Kidney (tissue), 14 donors: ENCODE results near the gene PTCD3. TPM values are rescaled to one million over a fixed set of nuclear protein-coding genes. Genes with fewer than 3 reads are reported as not detected.
A peak's percentile ranks its signal among the peaks of the same experiment; 100 is the strongest.

Experiments used
- DNase-seq, 5 donors: peaks; one replicate each; pipeline ENCODE4 v3.0.0-alpha.2; 2013 to 2020
- FAIRE-seq: peaks from 2 replicates; lab custom pipeline; 2012; peaks lifted over from hg19 to GRCh38; lab: Jason Lieb, UNC
- H3K27ac ChIP-seq, 2 donors: one replicate each; pipeline ENCODE4 v1.7.0; 2013; ENCODE audit warnings: low read depth in 2 of 2, low read length in 2 of 2, inconsistent platforms in 1 of 2
- H3K27me3 ChIP-seq: one replicate; pipeline ENCODE4 v1.7.1; 2013; ENCODE audit warnings: low read length, inconsistent platforms; ENCODE audit not compliant: control insufficient read depth, insufficient read depth
- H3K36me3 ChIP-seq, 3 donors: one replicate each; pipeline versions ENCODE4 v1.7.0 to v1.7.1; 2013; ENCODE audit warnings: low read length in 3 of 3, control low read depth in 1 of 3, inconsistent platforms in 1 of 3; ENCODE audit not compliant: insufficient read depth in 3 of 3, control insufficient read depth in 2 of 3
- H3K4me1 ChIP-seq, 3 donors: one replicate each; pipeline versions ENCODE4 v1.7.0 to v1.7.1; 2013; ENCODE audit warnings: low read length in 3 of 3, inconsistent platforms in 1 of 3, low read depth in 1 of 3; ENCODE audit not compliant: control insufficient read depth in 2 of 3, insufficient read depth in 2 of 3
- H3K4me3 ChIP-seq, 3 donors: one replicate each; pipeline versions ENCODE4 v1.7.0 to v1.8.1; 2013; ENCODE audit warnings: low read length in 3 of 3, control low read depth in 1 of 3, inconsistent platforms in 1 of 3
- H3K9ac ChIP-seq, 3 donors: one replicate each; pipeline versions ENCODE4 v1.7.0 to v1.7.1; 2013; ENCODE audit warnings: low read length in 3 of 3, control low read depth in 1 of 3, inconsistent platforms in 1 of 3
- H3K9me3 ChIP-seq, 3 donors: one replicate each; pipeline versions ENCODE4 v1.7.0 to v1.7.1; 2013; ENCODE audit warnings: low read length in 3 of 3, control low read depth in 1 of 3, inconsistent platforms in 1 of 3; ENCODE audit not compliant: control insufficient read depth in 2 of 3, insufficient read depth in 1 of 3
- intact Hi-C: fragments of 100-400 bp; cut with DNase I; formaldehyde crosslinking; loops from one replicate; pipeline ENCODE4 v1.11.1; 2022
- polyA plus RNA-seq: library from polyadenylated mRNA; stranded (reverse); fragments of 350-450 nt; fragmentation: Illumina TruSeq; extraction: RNeasy Lipid Tissue Mini Kit (QIAGEN cat#74804); gene quantifications from one replicate; pipeline ENCODE4 v1.2.3, GENCODE V29; 2014; ENCODE audit warnings: low read depth, low replicate concordance; ENCODE audit not compliant: insufficient read depth
- total RNA-seq: library from RNA; stranded (reverse); fragmentation: NEBNext Ultra II Directional; extraction: Animal tissue kit (Norgen Biotek cat#: 25700); gene quantifications from one replicate; pipeline ENCODE4 v1.2.1, GENCODE V29; 2021
- TF ChIP-seq, protein P1 (sequence below): IDR thresholded peaks from 3 replicates; pipeline ENCODE4 v1.5.1; 2012; ENCODE audit warnings: mild to moderate bottlenecking, moderate library complexity, borderline replicate concordance; ENCODE audit not compliant: insufficient read depth; ENCODE audit errors: extremely low read depth
- donor health status: control.
- donor health status: control.
- donor health status: control.
- donor health status: control.
- donor health status: control.
- donor health status: DM: yes; HTN: yes; CAD: no.
- donor health status: Normal renal cell carcinoma (clear cell type).

PTCD3 gene
- total and polyA plus RNA-seq, 2 donors from 2014 or later = 34.1 to 78.9 TPM

DNA sequence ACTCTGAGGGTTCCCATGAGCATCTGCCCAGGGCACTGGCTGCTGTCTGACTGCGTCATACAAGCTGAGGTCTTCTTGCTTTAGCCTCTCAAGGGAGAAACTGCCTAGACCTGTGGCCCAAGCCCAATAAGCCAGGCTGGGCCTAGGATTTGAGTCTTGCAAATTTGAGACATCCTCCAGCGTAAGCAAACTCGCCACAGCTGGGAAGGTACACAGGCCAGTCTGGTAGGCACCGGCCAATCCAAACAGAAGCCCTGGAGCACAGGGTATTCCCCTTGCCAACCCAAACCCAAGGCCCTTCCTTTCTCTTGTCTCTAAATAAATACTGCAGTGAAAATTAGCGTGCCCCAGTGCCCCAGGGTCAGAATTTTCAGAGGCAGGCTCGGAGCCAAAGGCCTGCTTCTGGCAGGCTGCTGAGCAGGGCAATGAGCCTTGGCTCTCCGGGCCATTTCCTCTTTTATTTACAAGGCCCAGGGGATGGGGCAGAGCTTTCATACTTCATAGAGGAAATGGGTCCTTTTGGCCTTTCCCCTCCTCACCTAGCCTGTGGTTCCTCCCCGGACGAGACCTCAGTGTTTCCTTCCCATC lies 33.7 kb upstream of the PTCD3 start:
- TF ChIP-seq, protein P1, sequence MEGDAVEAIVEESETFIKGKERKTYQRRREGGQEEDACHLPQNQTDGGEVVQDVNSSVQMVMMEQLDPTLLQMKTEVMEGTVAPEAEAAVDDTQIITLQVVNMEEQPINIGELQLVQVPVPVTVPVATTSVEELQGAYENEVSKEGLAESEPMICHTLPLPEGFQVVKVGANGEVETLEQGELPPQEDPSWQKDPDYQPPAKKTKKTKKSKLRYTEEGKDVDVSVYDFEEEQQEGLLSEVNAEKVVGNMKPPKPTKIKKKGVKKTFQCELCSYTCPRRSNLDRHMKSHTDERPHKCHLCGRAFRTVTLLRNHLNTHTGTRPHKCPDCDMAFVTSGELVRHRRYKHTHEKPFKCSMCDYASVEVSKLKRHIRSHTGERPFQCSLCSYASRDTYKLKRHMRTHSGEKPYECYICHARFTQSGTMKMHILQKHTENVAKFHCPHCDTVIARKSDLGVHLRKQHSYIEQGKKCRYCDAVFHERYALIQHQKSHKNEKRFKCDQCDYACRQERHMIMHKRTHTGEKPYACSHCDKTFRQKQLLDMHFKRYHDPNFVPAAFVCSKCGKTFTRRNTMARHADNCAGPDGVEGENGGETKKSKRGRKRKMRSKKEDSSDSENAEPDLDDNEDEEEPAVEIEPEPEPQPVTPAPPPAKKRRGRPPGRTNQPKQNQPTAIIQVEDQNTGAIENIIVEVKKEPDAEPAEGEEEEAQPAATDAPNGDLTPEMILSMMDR = no peak
- peak overlapping the region in 1 of 3 donors; percentile 31 for H3K9ac ChIP-seq

DNA sequence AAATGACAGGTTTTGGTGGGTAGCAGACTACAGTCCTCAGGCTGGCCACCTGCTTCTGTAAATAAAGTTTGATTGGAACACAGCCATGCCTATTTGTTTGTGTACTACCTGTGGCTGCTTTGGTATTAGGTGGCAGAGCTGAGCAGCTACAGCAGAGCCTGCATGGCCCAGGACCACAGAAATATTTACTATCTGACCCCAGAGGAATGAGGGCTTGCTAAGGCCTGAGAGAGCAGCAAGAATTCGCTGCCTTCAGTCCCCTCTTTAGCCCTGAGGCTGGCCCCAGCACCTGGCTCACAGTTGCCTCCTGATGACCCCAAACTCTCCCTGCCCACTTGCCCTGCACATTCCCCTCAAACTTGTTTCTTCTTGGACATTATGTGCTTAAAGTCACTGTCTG lies 32.8 kb upstream of the PTCD3 start:
- H3K27ac ChIP-seq = peak overlapping the region in 1 of 2 donors; percentile 40
- TF ChIP-seq, protein P1 = no peak
- H3K27me3 ChIP-seq = no peaks in the 10 kb centered on the region
- no peak overlapping the region for H3K4me3 ChIP-seq
- FAIRE-seq (no peak), DNase-seq (no peak)
- peaks cover 10 to 41% (median 21%) of the 10 kb centered on the region in 3 donors for H3K36me3 ChIP-seq
- intact Hi-C loops = no loop called here
- no peak overlapping the region for H3K9ac ChIP-seq
- no peaks in the 10 kb centered on the region for H3K9me3 ChIP-seq
- H3K4me1 ChIP-seq = peaks cover 0 to 17% (median 13%) of the 10 kb centered on the region in 3 donors

More for the DNA sequence above, 33.7 kb upstream of the PTCD3 start:
- peak overlapping the region; percentile 60 to 76 for H3K27ac ChIP-seq
- H3K9me3 ChIP-seq = no peaks in the 10 kb centered on the region
- peaks cover 8 to 36% (median 19%) of the 10 kb centered on the region in 3 donors for H3K36me3 ChIP-seq
- FAIRE-seq (no peak), DNase-seq (peak in 3 of 5 donors; percentile 24 to 90 (median 46))
- intact Hi-C loops = no loop called here
- H3K4me3 ChIP-seq = no peak overlapping the region
- peaks cover 0 to 17% (median 13%) of the 10 kb centered on the region in 3 donors for H3K4me1 ChIP-seq
- no peaks in the 10 kb centered on the region for H3K27me3 ChIP-seq

DNA sequence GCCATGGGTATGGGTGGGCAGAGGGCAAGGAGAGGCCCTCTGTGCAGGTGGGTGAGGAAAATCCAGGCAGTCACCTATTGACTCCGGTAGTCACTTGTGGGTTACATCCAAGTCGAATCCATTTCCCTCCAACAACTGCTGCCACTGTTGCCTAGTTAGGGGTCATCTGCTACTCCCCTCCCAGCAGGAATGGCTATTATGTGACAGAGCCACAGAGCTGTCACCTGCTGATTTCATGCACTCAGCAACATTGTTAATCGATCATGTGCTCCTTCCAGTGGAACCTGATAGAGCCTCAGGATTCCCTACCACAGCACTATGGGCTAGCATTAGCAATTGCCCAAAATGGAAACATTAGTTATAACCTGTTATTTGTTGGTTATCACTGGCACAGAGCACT lies 31.8 kb upstream of the PTCD3 start:
- Histone ChIP-seq H3K27me3 (no peaks in the 10 kb centered on the region), H3K4me1 (peaks cover 0 to 17% (median 13%) of the 10 kb centered on the region in 3 donors), H3K4me3 (no peak overlapping the region), H3K9ac (no peak overlapping the region), H3K27ac (no peak overlapping the region), H3K9me3 (no peaks in the 10 kb centered on the region), H3K36me3 (peaks cover 7 to 34% (median 22%) of the 10 kb centered on the region in 3 donors)
- intact Hi-C loops = no loop called here
- DNase-seq = no peak
- TF ChIP-seq, protein P1 = no peak
- FAIRE-seq = no peak

DNA sequence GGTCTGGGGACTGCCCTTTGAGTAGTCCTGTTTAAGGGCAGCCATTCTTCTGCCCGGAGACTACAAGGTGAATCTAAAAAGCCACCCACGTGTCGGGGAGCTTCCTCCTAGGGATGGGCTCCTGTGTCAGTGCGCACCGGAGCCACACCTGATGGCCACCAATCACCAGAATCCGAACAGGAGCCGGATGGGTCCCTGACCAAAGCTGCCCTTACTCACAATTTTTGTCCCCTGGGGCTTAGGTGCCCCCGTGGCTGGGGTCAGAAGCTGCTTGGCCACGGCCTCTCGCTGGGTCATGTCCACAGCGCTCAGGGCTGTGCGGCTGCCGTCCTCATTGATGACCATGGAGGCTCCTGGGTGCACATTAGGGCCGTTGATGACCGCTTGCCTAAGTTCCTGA lies 31.2 kb upstream of the PTCD3 start:
- peaks cover 5 to 29% (median 19%) of the 10 kb centered on the region in 3 donors for H3K36me3 ChIP-seq
- H3K27ac ChIP-seq = no peak overlapping the region
- no peak for DNase-seq
- H3K4me3 ChIP-seq = no peak overlapping the region
- intact Hi-C loops = loop anchor here (5.0 kb wide), 1 partner anchor 253 kb away; no protein-coding TSS in a partner anchor
- H3K4me1 ChIP-seq = peaks cover 0 to 17% (median 13%) of the 10 kb centered on the region in 3 donors
- H3K27me3 ChIP-seq = no peaks in the 10 kb centered on the region
- no peak for FAIRE-seq
- H3K9ac ChIP-seq = no peak overlapping the region
- TF ChIP-seq, protein P1 = no peak
- H3K9me3 ChIP-seq = no peaks in the 10 kb centered on the region
